PC-3 (cell line): ENCODE results near the gene ATP6AP1.

Source experiments
- CTCF ChIP-seq: fragments of 300-600 bp; sonication (generic); conservative IDR thresholded peaks from 2 replicates; pipeline ENCODE4 v1.5.1; 2017; ENCODE audit warnings: antibody characterized with exemption, low read depth, mild to moderate bottlenecking, low read length
- EZH2 ChIP-seq: fragments of 300-600 bp; sonication (generic); IDR thresholded peaks from one replicate; pipeline ENCODE4 v1.6.1; 2017; ENCODE audit warnings: antibody characterized with exemption, mild to moderate bottlenecking, low read length; ENCODE audit not compliant: unreplicated experiment
- EZH2phosphoT487 ChIP-seq: fragments of 300-600 bp; sonication (generic); IDR thresholded peaks from 2 replicates; pipeline ENCODE4 v1.6.1; 2018; ENCODE audit warnings: mild to moderate bottlenecking, antibody characterized with exemption, low read length, borderline replicate concordance

GRCh38 chrX:154469114-154469513 is 40.6 kb downstream of the ATP6AP1 start:
- TF ChIP-seq CTCF (no peak), EZH2 (no peak), EZH2phosphoT487 (no peak)
